ENCODE data around the gene ZNF440. TPM values are rescaled to one million over a fixed set of nuclear protein-coding genes. Genes with fewer than 3 reads are reported as not detected.
"Not testable (repeated sequence)": the region's sequence is repeated elsewhere in the genome, so short reads cannot be mapped to it uniquely, and the experiment has no call there.

Gene ZNF440
- total RNA-seq, 2 donors from 2014 or later, result 10.2 to 11.2 TPM

DNA sequence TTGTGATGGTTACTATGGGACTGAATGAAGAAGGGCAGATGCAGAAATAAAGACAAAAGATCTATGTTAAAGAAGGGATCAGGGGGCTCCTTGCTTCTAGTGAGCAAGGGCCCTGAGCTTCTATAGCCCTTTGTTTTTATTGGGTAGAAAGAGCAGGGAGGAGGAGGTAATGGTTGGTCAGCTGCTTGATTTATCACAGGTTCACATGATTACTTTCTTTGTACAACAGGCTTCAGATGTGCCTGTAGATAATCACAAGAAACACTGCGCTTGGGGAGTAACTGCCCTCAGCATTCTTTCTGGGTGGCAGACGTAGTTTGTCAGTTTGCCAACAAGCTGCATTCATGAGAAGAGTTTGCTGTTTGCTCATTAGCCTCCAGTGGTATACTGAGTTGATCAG lies 29.6 kb downstream of the ZNF440 start:
- H3K4me3 Mint-ChIP-seq, result no peak overlapping the region
- H3K36me3 Mint-ChIP-seq (ENCODE audit: insufficient read depth in 2 of 2), result peaks cover 5 to 6% of the 10 kb centered on the region in 2 donors
- no peak for ATAC-seq (replicated peaks in 1 of 2)
- no peaks in the 10 kb centered on the region for H3K27me3 Mint-ChIP-seq (ENCODE audit: low read depth)
- H3K4me1 Mint-ChIP-seq (ENCODE audit: low read depth), result peaks cover 31% of the 10 kb centered on the region
- no peak for DNase-seq
- H3K9me3 Mint-ChIP-seq, result peaks cover 0 to 7% of the 10 kb centered on the region in 2 donors
- H3K27ac Mint-ChIP-seq, result no peak overlapping the region

DNA sequence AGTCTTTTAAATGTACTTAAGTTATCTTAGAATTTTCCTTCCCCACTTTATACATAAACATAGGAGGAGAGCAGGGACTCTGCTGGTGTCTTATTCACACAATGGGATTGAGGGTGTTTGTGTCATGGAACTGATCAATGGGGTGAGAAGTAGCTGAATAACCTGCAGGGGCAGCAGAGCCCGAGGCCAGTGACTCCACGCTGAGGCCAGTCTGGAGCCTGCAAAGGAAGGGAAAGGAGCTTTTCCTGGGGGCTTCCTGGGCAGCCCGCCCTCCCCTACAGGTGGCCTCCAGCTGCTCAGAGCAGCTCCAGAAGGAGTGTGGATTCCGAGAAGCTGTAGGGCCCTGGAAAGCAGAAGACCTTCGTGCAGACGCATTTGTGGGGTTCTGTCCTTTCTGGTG lies 33.5 kb downstream of the ZNF440 start:
- not testable (repeated sequence) for H3K9me3 Mint-ChIP-seq, H3K27ac Mint-ChIP-seq

DNA sequence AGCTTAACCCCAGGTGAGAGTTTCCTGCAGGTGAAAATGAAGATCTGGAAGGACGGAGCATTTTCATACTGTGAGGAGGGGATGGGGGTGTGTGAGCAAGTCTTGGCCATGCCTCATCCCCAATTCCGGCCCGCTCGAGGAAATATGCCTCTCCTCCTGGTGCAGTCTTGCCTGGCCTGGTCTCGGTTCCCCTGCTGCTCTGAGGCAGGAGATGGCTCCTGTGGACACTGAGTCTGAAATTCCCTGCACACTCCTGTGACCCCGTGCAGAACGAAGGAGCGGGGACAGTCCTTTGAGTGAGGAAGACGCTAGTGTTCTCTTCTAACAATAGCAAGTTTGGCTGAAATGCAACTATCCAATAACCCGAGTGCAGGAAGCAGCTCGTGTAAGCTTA lies 34.1 kb downstream of the ZNF440 start:
- ATAC-seq (replicated peaks in 1 of 2) (peak in 1 of 2 donors; percentile 40), DNase-seq (no peak)
- Mint-ChIP-seq H3K27ac (no peak overlapping the region), H3K27me3 (ENCODE audit: low read depth) (no peaks in the 10 kb centered on the region), H3K4me1 (ENCODE audit: low read depth) (peaks cover 26% of the 10 kb centered on the region), H3K36me3 (ENCODE audit: insufficient read depth in 2 of 2) (peaks cover 14 to 20% of the 10 kb centered on the region in 2 donors), H3K9me3 (peaks cover 0 to 6% of the 10 kb centered on the region in 2 donors), H3K4me3 (peak overlapping the region; percentile 87 to 89)

More for the DNA sequence above, 33.5 kb downstream of the ZNF440 start:
- H3K36me3 Mint-ChIP-seq (ENCODE audit: insufficient read depth in 2 of 2), result peaks cover 12 to 24% of the 10 kb centered on the region in 2 donors
- not testable (repeated sequence) for ATAC-seq (replicated peaks in 1 of 2); DNase-seq; H3K27me3 Mint-ChIP-seq (ENCODE audit: low read depth)
- H3K4me3 Mint-ChIP-seq, result peak overlapping the region; percentile 87 to 89
- peaks cover 31% of the 10 kb centered on the region for H3K4me1 Mint-ChIP-seq (ENCODE audit: low read depth)

DNA sequence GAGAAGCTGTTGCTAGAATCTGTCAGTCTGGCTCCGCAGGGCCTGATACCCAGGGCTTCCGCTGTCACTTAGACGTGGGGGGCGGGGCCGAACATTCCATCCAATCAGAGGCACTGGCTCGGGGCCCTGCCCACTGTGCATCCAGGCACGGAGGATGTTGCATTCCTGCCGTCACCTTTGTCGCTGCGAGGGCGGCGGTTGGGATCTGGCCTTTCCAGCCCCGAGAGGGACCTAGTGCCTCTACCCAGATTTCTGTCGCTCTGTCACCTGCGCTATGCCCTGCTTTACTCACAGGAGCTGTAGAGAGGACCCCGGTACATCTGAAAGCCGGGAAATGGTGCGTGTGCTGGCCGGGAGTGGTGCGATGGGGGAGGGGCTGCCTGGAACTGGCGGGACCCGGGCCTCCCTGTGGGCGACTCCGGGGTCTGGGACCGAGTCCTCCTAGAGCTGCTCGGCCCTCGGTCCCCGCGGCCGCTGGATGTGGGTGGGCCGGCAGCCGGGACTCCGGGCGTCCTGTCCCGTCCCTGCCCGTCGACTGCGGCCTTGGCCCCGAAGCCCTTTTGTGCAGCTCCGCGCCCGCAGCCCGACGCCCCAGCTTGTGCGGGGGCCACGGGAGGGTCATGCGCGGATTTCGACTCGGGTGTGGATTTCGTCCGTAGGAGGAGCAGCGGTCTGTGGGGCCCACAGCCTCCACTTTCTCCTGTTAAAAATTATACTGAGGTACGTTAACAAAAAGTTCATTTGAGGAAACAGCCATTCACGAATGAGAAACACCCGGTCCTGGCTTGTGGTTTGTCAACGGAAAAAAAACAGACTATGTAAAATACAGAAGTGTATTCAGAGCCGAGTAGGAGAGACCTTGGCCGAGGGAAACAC lies 34.8 kb downstream of the ZNF440 start, which contains the start of gene ZNF439:
Gene ZNF439 (plus strand): TSS at position 133 of the 876 bp plus-strand sequence. CDS start 142 bp downstream, at position 275.
- Mint-ChIP-seq H3K9me3 (peaks cover 0 to 5% of the 10 kb centered on the region in 2 donors), H3K27ac (peak within 1 kb of the TSS; percentile 8), H3K27me3 (ENCODE audit: low read depth) (no peaks in the 10 kb centered on the region), H3K4me3 (peak within 1 kb of the TSS; percentile 87 to 89), H3K36me3 (ENCODE audit: insufficient read depth in 2 of 2) (peaks cover 13 to 20% of the 10 kb centered on the region in 2 donors), H3K4me1 (ENCODE audit: low read depth) (peaks cover 20% of the 10 kb centered on the region)
- DNase-seq (peak; percentile 90 to 94), ATAC-seq (replicated peaks in 1 of 2) (peak; percentile 99 to 100)

DNA sequence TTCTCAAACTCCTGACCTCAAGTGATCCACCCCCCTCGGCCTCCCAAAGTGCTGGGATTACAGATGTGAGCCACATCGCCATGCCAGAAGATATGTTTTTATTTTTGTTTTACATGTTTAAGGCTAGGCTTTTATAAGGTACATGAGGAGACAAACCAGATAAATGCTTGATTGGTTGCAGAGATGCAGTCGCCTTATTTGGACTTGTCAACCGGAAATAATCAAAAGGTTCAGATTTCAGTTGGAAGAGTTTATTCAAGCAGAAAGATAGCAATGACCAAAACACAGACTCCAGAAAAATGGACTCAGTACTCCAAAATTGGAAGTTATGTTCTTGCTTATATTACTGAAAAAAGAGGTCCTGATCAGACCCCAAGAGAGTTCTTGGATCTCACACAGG lies 36.2 kb downstream of the ZNF440 start:
- not testable (repeated sequence) for H3K27ac Mint-ChIP-seq; H3K27me3 Mint-ChIP-seq (ENCODE audit: low read depth); ATAC-seq (replicated peaks in 1 of 2); DNase-seq
- Mint-ChIP-seq H3K4me1 (ENCODE audit: low read depth) (peaks cover 20% of the 10 kb centered on the region), H3K9me3 (peaks cover 0 to 14% of the 10 kb centered on the region in 2 donors), H3K4me3 (peak overlapping the region in 1 of 2 donors; percentile 87), H3K36me3 (ENCODE audit: insufficient read depth in 2 of 2) (peaks cover 21 to 28% of the 10 kb centered on the region in 2 donors)

DNA sequence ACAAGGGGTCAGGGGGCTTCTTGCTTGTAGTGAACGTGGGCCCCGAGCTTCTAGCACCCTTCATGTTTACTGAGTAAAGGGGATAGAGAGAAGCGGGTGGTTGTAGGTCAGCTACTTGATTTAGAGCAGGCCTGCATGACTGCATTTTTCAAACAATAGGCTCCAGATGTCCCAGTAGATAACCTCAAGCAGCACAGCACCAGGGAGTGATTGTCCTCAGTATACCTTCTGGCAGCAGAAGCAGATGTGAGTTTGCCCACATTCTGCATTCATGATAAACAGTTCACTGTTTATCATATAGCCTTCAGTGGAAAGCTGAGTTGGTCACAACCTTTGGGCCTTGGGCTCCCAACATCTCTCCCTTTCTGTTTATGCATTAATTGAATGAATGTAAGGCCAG lies 39.3 kb downstream of the ZNF440 start:
- ATAC-seq (replicated peaks in 1 of 2), result no peak
- no peaks in the 10 kb centered on the region for H3K27me3 Mint-ChIP-seq (ENCODE audit: low read depth)
- peaks cover 0 to 20% of the 10 kb centered on the region in 2 donors for H3K9me3 Mint-ChIP-seq
- peaks cover 11% of the 10 kb centered on the region for H3K4me1 Mint-ChIP-seq (ENCODE audit: low read depth)
- H3K27ac Mint-ChIP-seq, result no peak overlapping the region
- H3K36me3 Mint-ChIP-seq (ENCODE audit: insufficient read depth in 2 of 2), result peaks cover 30 to 43% of the 10 kb centered on the region in 2 donors
- no peak for DNase-seq
- H3K4me3 Mint-ChIP-seq, result no peak overlapping the region

DNA sequence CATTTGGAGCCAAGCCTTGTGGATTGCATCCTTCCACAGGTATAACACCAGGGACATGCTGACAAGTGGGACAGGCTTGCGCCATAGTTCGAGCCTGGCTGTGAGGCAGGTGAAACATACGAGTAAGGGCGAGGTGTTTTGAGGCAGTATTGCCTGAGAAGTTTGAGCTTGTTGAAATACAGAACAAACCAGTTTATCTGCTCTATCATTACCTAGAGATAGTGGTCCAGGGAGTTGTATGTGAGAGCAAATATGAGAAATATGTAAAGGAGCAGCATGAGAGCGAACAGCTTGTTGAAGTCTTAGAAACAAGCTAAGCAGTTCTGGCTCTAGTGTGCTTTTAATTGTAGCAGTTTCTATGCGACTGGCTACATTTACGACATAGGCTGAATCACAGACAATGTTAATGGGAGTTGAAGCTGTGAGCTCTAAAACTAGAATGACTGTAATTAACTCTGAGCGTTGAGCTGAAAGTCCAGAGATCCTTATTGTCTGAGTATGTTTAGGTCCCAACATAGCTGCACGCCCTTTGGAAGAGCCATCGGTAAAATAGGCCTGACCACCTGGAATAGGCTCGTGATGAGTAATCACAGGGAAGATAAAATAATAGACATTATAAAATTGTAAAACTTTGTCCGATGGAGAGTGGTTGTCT lies 42.6 kb downstream of the ZNF440 start:
- ATAC-seq (replicated peaks in 1 of 2) (no peak), DNase-seq (no peak)
- peaks cover 35 to 51% of the 10 kb centered on the region in 2 donors for H3K36me3 Mint-ChIP-seq (ENCODE audit: insufficient read depth in 2 of 2)
- H3K4me1 Mint-ChIP-seq (ENCODE audit: low read depth), result no peaks in the 10 kb centered on the region
- no peak overlapping the region for H3K27ac Mint-ChIP-seq
- H3K27me3 Mint-ChIP-seq (ENCODE audit: low read depth), result no peaks in the 10 kb centered on the region
- H3K4me3 Mint-ChIP-seq, result no peak overlapping the region
- H3K9me3 Mint-ChIP-seq, result peaks cover 8 to 32% of the 10 kb centered on the region in 2 donors

DNA sequence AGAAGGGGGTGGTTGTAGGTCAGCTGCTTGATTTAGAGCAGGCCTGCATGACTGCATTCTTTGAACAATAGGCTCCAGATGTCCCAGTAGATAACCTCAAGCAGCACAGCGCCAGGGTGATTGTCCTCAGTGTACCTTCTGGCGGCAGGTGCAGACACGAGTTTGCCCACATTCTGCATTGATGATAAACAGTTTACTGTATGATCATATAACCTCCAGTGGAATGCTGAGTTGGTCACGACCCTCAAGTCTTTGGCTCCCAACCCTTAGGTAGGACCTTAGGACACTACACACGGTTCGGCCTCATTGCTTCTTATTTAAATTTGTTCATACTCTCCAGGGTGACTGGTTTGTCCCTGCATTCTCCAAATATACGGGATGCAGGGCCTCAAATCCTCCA lies 46.6 kb downstream of the ZNF440 start:
- no peak for ATAC-seq (replicated peaks in 1 of 2)
- H3K4me3 Mint-ChIP-seq, result no peak overlapping the region
- no peak overlapping the region for H3K27ac Mint-ChIP-seq
- DNase-seq, result no peak
- no peaks in the 10 kb centered on the region for H3K4me1 Mint-ChIP-seq (ENCODE audit: low read depth)
- no peaks in the 10 kb centered on the region for H3K27me3 Mint-ChIP-seq (ENCODE audit: low read depth)
- H3K9me3 Mint-ChIP-seq, result peaks cover 12 to 27% of the 10 kb centered on the region in 2 donors
- H3K36me3 Mint-ChIP-seq (ENCODE audit: insufficient read depth in 2 of 2), result peaks cover 27 to 71% of the 10 kb centered on the region in 2 donors

DNA sequence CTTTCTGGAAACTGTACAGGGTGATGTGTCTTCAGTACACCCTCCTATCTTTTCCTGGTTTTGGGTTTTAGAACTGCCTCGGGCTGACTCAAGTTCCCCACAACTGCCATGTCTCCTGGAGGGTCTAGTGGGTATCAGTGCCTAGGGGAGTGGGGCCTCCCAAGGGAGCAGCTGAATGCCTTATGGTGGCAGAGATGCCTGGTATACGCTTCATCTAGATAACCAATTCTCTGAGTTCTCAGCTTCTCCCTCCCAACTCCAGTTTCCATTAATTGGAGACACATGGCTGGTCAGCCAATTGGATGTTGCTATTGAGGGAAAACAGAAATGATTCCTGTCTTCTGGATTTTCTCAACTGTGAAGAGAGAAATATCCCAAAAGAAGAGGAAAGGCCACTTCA lies 47.2 kb downstream of the ZNF440 start:
- Mint-ChIP-seq H3K4me1 (ENCODE audit: low read depth) (no peaks in the 10 kb centered on the region), H3K4me3 (no peak overlapping the region), H3K27ac (no peak overlapping the region), H3K9me3 (peaks cover 12 to 26% of the 10 kb centered on the region in 2 donors), H3K27me3 (ENCODE audit: low read depth) (no peaks in the 10 kb centered on the region), H3K36me3 (ENCODE audit: insufficient read depth in 2 of 2) (peaks cover 27 to 71% of the 10 kb centered on the region in 2 donors)
- DNase-seq (no peak), ATAC-seq (replicated peaks in 1 of 2) (no peak)

DNA sequence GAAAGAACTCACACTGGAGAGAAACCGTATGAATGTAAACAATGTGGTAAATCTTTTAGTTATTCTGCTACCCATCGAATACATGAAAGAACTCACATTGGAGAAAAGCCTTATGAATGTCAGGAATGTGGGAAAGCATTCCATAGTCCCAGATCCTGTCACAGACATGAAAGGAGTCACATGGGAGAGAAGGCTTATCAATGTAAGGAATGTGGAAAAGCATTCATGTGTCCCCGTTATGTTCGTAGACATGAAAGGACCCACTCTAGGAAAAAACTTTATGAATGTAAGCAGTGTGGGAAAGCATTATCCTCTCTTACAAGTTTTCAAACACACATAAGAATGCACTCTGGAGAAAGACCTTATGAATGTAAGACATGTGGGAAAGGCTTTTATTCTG lies 53.7 kb downstream of the ZNF440 start:
- peaks cover 33 to 65% of the 10 kb centered on the region in 2 donors for H3K36me3 Mint-ChIP-seq (ENCODE audit: insufficient read depth in 2 of 2)
- not testable (repeated sequence) for H3K4me3 Mint-ChIP-seq; H3K27me3 Mint-ChIP-seq (ENCODE audit: low read depth); ATAC-seq (replicated peaks in 1 of 2); H3K27ac Mint-ChIP-seq; H3K4me1 Mint-ChIP-seq (ENCODE audit: low read depth); DNase-seq
- peaks cover 21 to 26% of the 10 kb centered on the region in 2 donors for H3K9me3 Mint-ChIP-seq

DNA sequence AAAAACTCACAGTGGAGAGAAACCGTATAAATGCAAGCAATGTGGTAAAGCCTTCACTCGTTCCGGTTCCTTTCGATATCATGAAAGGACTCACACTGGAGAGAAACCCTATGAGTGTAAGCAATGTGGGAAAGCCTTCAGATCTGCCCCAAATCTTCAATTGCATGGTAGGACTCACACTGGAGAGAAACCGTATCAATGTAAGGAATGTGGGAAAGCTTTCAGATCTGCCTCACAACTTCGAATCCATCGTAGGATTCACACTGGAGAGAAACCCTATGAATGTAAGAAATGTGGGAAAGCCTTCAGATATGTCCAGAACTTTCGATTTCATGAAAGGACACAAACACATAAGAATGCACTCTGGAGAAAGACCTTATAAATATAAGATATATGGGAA lies 54.1 kb downstream of the ZNF440 start:
- ATAC-seq (replicated peaks in 1 of 2) (no peak), DNase-seq (no peak)
- H3K36me3 Mint-ChIP-seq (ENCODE audit: insufficient read depth in 2 of 2), result peaks cover 31 to 65% of the 10 kb centered on the region in 2 donors
- no peaks in the 10 kb centered on the region for H3K4me1 Mint-ChIP-seq (ENCODE audit: low read depth)
- H3K27me3 Mint-ChIP-seq (ENCODE audit: low read depth), result no peaks in the 10 kb centered on the region
- peaks cover 21 to 25% of the 10 kb centered on the region in 2 donors for H3K9me3 Mint-ChIP-seq
- no peak overlapping the region for H3K27ac Mint-ChIP-seq
- no peak overlapping the region for H3K4me3 Mint-ChIP-seq

DNA sequence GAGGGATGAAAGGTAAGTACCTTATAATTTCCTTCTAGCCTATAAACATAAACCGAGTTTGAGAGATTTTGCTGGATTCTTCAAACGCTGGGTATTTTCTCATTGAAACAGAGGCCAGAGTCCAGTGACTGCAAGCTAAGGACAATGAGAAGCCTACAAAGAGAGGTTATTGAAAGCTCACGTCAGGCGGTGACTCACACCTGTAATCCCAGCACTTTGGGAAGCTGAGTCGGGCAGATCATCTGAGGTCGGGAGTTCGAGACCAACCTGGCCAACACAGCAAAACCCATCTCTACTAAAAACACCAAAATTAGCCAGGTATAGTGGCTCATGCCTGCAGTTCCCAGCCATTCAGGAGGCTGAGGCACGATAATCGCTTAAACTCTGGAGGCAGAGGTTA lies 58.6 kb downstream of the ZNF440 start:
- Mint-ChIP-seq H3K4me1 (ENCODE audit: low read depth) (peaks cover 8% of the 10 kb centered on the region), H3K27ac (no peak overlapping the region), H3K4me3 (no peak overlapping the region), H3K9me3 (peaks cover 15 to 16% of the 10 kb centered on the region in 2 donors), H3K36me3 (ENCODE audit: insufficient read depth in 2 of 2) (peaks cover 18 to 25% of the 10 kb centered on the region in 2 donors), H3K27me3 (ENCODE audit: low read depth) (no peaks in the 10 kb centered on the region)
- DNase-seq (no peak), ATAC-seq (replicated peaks in 1 of 2) (no peak)

DNA sequence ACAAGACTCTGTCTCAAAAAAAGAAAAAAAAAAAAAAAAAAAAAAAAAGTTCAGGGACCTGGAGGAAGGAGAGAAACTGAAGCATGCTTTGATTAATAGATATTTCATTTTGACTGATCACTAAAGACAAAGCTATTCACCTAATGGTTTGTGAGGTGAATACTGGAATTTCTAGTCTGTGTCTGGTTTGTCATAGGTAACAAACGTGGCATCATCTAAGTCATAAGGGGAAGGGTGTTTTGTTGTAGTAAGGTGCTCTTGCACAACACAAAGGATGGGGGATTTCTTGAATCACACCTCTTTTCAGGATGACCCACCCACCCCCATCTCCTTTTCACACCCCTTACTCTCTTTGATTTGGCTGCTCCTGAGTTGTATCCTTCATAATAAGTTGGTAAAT lies 59.7 kb downstream of the ZNF440 start:
- Mint-ChIP-seq H3K4me1 (ENCODE audit: low read depth) (peaks cover 8% of the 10 kb centered on the region), H3K36me3 (ENCODE audit: insufficient read depth in 2 of 2) (peaks cover 7 to 14% of the 10 kb centered on the region in 2 donors), H3K9me3 (peaks cover 3 to 6% of the 10 kb centered on the region in 2 donors), H3K4me3 (no peak overlapping the region), H3K27ac (no peak overlapping the region), H3K27me3 (ENCODE audit: low read depth) (no peaks in the 10 kb centered on the region)
- DNase-seq (no peak), ATAC-seq (replicated peaks in 1 of 2) (no peak)
